ENCODE data around the gene PRR18.

Gene PRR18

GRCh38 chr6:166281104-166281503 is 27.1 kb downstream of the PRR18 start:
- no peak overlapping the region for H3K4me3 ChIP-seq (replicated peaks in 1 of 2; ENCODE audit: low read depth in 2 of 2, low read length in 2 of 2)
- DNase-seq (ENCODE audit: low read depth in 2 of 2), result no peak
- TF ChIP-seq, protein P1, sequence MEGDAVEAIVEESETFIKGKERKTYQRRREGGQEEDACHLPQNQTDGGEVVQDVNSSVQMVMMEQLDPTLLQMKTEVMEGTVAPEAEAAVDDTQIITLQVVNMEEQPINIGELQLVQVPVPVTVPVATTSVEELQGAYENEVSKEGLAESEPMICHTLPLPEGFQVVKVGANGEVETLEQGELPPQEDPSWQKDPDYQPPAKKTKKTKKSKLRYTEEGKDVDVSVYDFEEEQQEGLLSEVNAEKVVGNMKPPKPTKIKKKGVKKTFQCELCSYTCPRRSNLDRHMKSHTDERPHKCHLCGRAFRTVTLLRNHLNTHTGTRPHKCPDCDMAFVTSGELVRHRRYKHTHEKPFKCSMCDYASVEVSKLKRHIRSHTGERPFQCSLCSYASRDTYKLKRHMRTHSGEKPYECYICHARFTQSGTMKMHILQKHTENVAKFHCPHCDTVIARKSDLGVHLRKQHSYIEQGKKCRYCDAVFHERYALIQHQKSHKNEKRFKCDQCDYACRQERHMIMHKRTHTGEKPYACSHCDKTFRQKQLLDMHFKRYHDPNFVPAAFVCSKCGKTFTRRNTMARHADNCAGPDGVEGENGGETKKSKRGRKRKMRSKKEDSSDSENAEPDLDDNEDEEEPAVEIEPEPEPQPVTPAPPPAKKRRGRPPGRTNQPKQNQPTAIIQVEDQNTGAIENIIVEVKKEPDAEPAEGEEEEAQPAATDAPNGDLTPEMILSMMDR (IDR thresholded peaks at IDR 0.05; ENCODE audit: low read depth, low read length), result no peak

DNA sequence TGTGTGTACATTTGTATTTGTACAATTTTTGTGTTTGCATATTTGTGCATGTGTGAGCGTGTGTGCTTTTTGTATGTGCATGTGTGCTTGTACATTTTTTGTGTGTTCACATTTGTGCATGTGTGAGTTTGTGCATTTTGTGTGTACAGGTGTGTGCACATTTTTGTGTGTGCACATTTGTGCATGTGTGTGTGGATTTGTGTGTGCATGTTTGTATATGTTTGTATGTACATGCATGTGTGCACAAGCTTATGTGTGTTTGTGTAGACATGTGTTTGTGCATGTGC is 28.9 kb downstream of the PRR18 start:
- TF ChIP-seq, protein P1 (IDR thresholded peaks at IDR 0.05; ENCODE audit: low read depth, low read length), result no peak
- no peak for DNase-seq (ENCODE audit: low read depth in 2 of 2)
- H3K4me3 ChIP-seq (replicated peaks in 1 of 2; ENCODE audit: low read depth in 2 of 2, low read length in 2 of 2), result no peak overlapping the region

GRCh38 chr6:166278579-166279392 is 29.4 kb downstream of the PRR18 start:
- no peak for DNase-seq (ENCODE audit: low read depth in 2 of 2)
- no peak overlapping the region for H3K4me3 ChIP-seq (replicated peaks in 1 of 2; ENCODE audit: low read depth in 2 of 2, low read length in 2 of 2)
- TF ChIP-seq, protein P1 (IDR thresholded peaks at IDR 0.05; ENCODE audit: low read depth, low read length), result no peak

DNA sequence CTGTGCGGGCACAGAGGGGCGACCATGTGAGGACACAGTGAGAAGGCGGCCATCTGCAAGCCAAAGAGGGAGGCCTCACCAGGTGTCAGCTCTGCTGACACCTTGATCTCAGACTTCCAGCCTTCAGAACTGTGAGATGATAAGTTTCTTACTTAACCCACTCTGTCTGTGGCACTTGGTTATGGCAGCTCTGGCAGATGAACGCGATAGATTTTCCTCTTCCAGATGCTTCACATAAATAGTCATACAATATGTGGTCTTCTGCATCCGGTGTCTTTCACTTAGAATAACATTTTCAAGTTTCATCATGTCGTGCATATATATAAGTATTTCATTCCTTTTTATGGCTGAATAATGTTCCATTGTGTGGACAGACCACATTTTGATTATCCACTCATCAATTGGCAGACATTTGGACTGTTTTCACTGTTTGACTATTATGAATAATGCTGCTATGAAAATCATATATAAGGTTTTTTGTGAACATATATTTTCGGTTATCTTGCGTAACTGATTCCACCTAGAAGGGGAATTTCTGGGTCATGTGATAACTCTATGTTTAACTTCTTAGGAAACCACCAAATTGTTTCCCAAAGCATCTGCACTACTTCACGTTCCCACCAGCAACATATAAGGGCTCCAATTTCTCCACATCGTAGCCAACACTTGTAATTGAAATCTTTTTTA is 30.2 kb downstream of the PRR18 start:
- no peak for DNase-seq (ENCODE audit: low read depth in 2 of 2)
- TF ChIP-seq, protein P1 (IDR thresholded peaks at IDR 0.05; ENCODE audit: low read depth, low read length), result no peak
- no peak overlapping the region for H3K4me3 ChIP-seq (replicated peaks in 1 of 2; ENCODE audit: low read depth in 2 of 2, low read length in 2 of 2)

GRCh38 chr6:166277018-166277417 is 31.2 kb downstream of the PRR18 start:
- TF ChIP-seq, protein P1 (IDR thresholded peaks at IDR 0.05; ENCODE audit: low read depth, low read length), result no peak
- no peak overlapping the region for H3K4me3 ChIP-seq (replicated peaks in 1 of 2; ENCODE audit: low read depth in 2 of 2, low read length in 2 of 2)
- peak in 1 of 2 donors; percentile 32 for DNase-seq (ENCODE audit: low read depth in 2 of 2)

GRCh38 chr6:166275714-166276166 is 32.5 kb downstream of the PRR18 start:
- H3K4me3 ChIP-seq (replicated peaks in 1 of 2; ENCODE audit: low read depth in 2 of 2, low read length in 2 of 2), result no peak overlapping the region
- TF ChIP-seq, protein P1 (IDR thresholded peaks at IDR 0.05; ENCODE audit: low read depth, low read length), result peak; percentile 90
- peak; percentile 56 to 66 for DNase-seq (ENCODE audit: low read depth in 2 of 2)
